HEK293 (cell line): ENCODE measurements around the gene DBI.

ENCODE experiments used
- CTCF ChIA-PET: fragments of 350-600 bp; formaldehyde crosslinking; extraction: SDS; loops from one replicate; lab custom pipeline; 2021; ENCODE audit warnings: antibody characterized with exemption; lab: Yijun Ruan, JAX
- POLR2A ChIA-PET: fragments of 300-600 bp; formaldehyde crosslinking; extraction: SDS; loops from one replicate; lab custom pipeline; 2020; ENCODE audit warnings: antibody characterized with exemption, inconsistent platforms; lab: Yijun Ruan, JAX
- H3K27ac ChIP-seq: fragments of 200-500 bp; sonication (Bioruptor generic); 2 replicates; pipeline ENCODE4 v1.5.1; 2014; ENCODE audit warnings: low read depth, low read length, control low read depth, inconsistent platforms; ENCODE audit errors: extremely low read depth
- H3K36me3 ChIP-seq, 2 experiments: fragments of 200-500 bp in 1 of 2; sonication (Bioruptor generic) in 1 of 2; 1 replicate in 1 of 2; 2 replicates in 1 of 2; pipeline ENCODE4 v1.5.1; 2014 to 2017; ENCODE audit warnings: inconsistent platforms in 2 of 2, low read length in 2 of 2; ENCODE audit not compliant: control insufficient read depth in 2 of 2, insufficient read depth in 1 of 2
- H3K4me1 ChIP-seq: fragments of 200-500 bp; sonication (Bioruptor generic); 2 replicates; pipeline ENCODE4 v1.5.1; 2014; ENCODE audit warnings: mild to moderate bottlenecking, low read length, inconsistent platforms; ENCODE audit not compliant: control insufficient read depth, insufficient read depth
- H3K4me3 ChIP-seq: 2 replicates; pipeline ENCODE4 v1.5.1; 2011; ENCODE audit warnings: low read depth, mild to moderate bottlenecking, control low read depth, low read length, moderate library complexity
- H3K9me3 ChIP-seq: fragments of 200-500 bp; sonication (Bioruptor generic); 2 replicates; pipeline ENCODE4 v1.5.1; 2014; ENCODE audit warnings: low read depth, low read length, inconsistent platforms; ENCODE audit not compliant: control insufficient read depth, insufficient read depth
- ATF2 ChIP-seq: fragments of 450-650 bp; formaldehyde crosslinking; IDR thresholded peaks from 2 replicates; pipeline ENCODE4 v1.5.1; 2016; ENCODE audit warnings: missing biosample characterization, missing genetic modification characterization, low read depth
- FEZF1 ChIP-seq: fragments of 450-650 bp; formaldehyde crosslinking; IDR thresholded peaks from 2 replicates; pipeline ENCODE4 v1.5.1; 2016; ENCODE audit warnings: missing biosample characterization, missing genetic modification characterization
- GLI2 ChIP-seq: fragments of 450-650 bp; formaldehyde crosslinking; IDR thresholded peaks from 2 replicates; pipeline ENCODE4; 2017; ENCODE audit warnings: missing biosample characterization, missing genetic modification characterization, low read depth, borderline replicate concordance
- GLIS1 ChIP-seq: fragments of 450-650 bp; formaldehyde crosslinking; IDR thresholded peaks from 2 replicates; pipeline ENCODE4 v1.5.1; 2016; ENCODE audit warnings: missing biosample characterization, missing genetic modification characterization
- GLIS2 ChIP-seq: fragments of 450-650 bp; formaldehyde crosslinking; IDR thresholded peaks from 2 replicates; pipeline ENCODE4 v1.5.1; 2016; ENCODE audit warnings: missing biosample characterization, missing genetic modification characterization
- KLF17 ChIP-seq: fragments of 450-650 bp; formaldehyde crosslinking; IDR thresholded peaks from 2 replicates; pipeline ENCODE4 v1.5.1; 2016; ENCODE audit warnings: missing biosample characterization, missing genetic modification characterization
- MEIS1 ChIP-seq: sonication (generic); formaldehyde crosslinking; IDR thresholded peaks from 2 replicates; pipeline ENCODE4 v1.8.1; 2022; ENCODE audit warnings: missing genetic modification reagents, mild to moderate bottlenecking, borderline replicate concordance
- OVOL3 ChIP-seq: fragments of 450-650 bp; formaldehyde crosslinking; IDR thresholded peaks from 2 replicates; pipeline ENCODE4 v1.5.1; 2016; ENCODE audit warnings: missing biosample characterization, missing genetic modification characterization
- PBX3 ChIP-seq: sonication (generic); formaldehyde crosslinking; IDR thresholded peaks from 2 replicates; pipeline ENCODE4 v1.8.1; 2022; ENCODE audit warnings: mild to moderate bottlenecking, moderate library complexity, missing genetic modification reagents
- WT1 ChIP-seq: fragments of 450-650 bp; formaldehyde crosslinking; IDR thresholded peaks from 2 replicates; pipeline ENCODE4 v1.5.1; 2016; ENCODE audit warnings: missing biosample characterization, missing genetic modification characterization
- ZBTB17 ChIP-seq: fragments of 450-650 bp; formaldehyde crosslinking; IDR thresholded peaks from 2 replicates; pipeline ENCODE4 v1.5.1; 2016; ENCODE audit warnings: missing biosample characterization, missing genetic modification characterization
- ZBTB48 ChIP-seq: fragments of 450-650 bp; formaldehyde crosslinking; IDR thresholded peaks from 2 replicates; pipeline ENCODE4 v1.5.1; 2016; ENCODE audit warnings: missing biosample characterization, missing genetic modification characterization
- ZBTB49 ChIP-seq: fragments of 450-650 bp; formaldehyde crosslinking; IDR thresholded peaks from 2 replicates; pipeline ENCODE4 v1.5.1; 2016; ENCODE audit warnings: missing biosample characterization, missing genetic modification characterization, low read depth
- ZBTB8A ChIP-seq: fragments of 450-650 bp; formaldehyde crosslinking; IDR thresholded peaks from 2 replicates; pipeline ENCODE4 v1.5.1; 2016; ENCODE audit warnings: missing biosample characterization, missing genetic modification characterization
- ZIC2 ChIP-seq: fragments of 450-650 bp; formaldehyde crosslinking; IDR thresholded peaks from 2 replicates; pipeline ENCODE4 v1.5.1; 2016; ENCODE audit warnings: missing biosample characterization, missing genetic modification characterization
- ZNF114 ChIP-seq: fragments of 450-650 bp; formaldehyde crosslinking; IDR thresholded peaks from 2 replicates; pipeline ENCODE4 v1.5.0; 2017; ENCODE audit warnings: missing biosample characterization, missing genetic modification characterization
- ZNF148 ChIP-seq: fragments of 450-650 bp; formaldehyde crosslinking; IDR thresholded peaks from 2 replicates; pipeline ENCODE4 v1.5.0; 2017; ENCODE audit warnings: missing biosample characterization, missing genetic modification characterization, borderline replicate concordance
- ZNF16 ChIP-seq: fragments of 450-650 bp; formaldehyde crosslinking; IDR thresholded peaks from 2 replicates; pipeline ENCODE4 v1.5.1; 2016; ENCODE audit warnings: low read depth, missing biosample characterization, missing genetic modification characterization
- ZNF324 ChIP-seq: fragments of 450-650 bp; formaldehyde crosslinking; IDR thresholded peaks from 2 replicates; pipeline ENCODE4 v1.5.1; 2016; ENCODE audit warnings: missing biosample characterization, missing genetic modification characterization
- ZNF37A ChIP-seq: fragments of 450-650 bp; IDR thresholded peaks from 2 replicates; pipeline ENCODE4 v1.5.1; 2018; ENCODE audit warnings: missing biosample characterization, missing genetic modification characterization
- ZNF510 ChIP-seq: fragments of 450-650 bp; formaldehyde crosslinking; IDR thresholded peaks from 2 replicates; pipeline ENCODE4 v1.5.1; 2018; ENCODE audit warnings: mild to moderate bottlenecking, missing genetic modification characterization, missing biosample characterization; ENCODE audit not compliant: insufficient replicate concordance
- ZNF560 ChIP-seq: fragments of 450-650 bp; formaldehyde crosslinking; IDR thresholded peaks from 2 replicates; pipeline ENCODE4 v1.5.1; 2017; ENCODE audit warnings: missing biosample characterization, missing genetic modification characterization, borderline replicate concordance
- ZNF624 ChIP-seq: fragments of 450-650 bp; formaldehyde crosslinking; IDR thresholded peaks from 2 replicates; pipeline ENCODE4 v1.5.1; 2017; ENCODE audit warnings: missing biosample characterization, missing genetic modification characterization
- ZNF791 ChIP-seq: fragments of 450-650 bp; formaldehyde crosslinking; IDR thresholded peaks from 2 replicates; pipeline ENCODE4 v1.5.1; 2016; ENCODE audit warnings: missing biosample characterization, missing genetic modification characterization

DBI gene

GRCh38 chr2:119376810-119377209 lies 10.0 kb downstream of the DBI start (continued):
- TF ChIP-seq ZNF16 (tag by site-specific recombination) = no peak
- no peak for TF ChIP-seq GLI2

- Histone ChIP-seq H3K4me1 (no peaks in the 10 kb centered on the region), H3K9me3 (no peaks in the 10 kb centered on the region), H3K36me3 (peaks cover 0 to 12% of the 10 kb centered on the region in 2 experiments; a peak in 1 of 3 replicates), H3K4me3 (no peak overlapping the region), H3K27ac (no peak overlapping the region)
- ChIA-PET CTCF (interaction anchor here (1.0 kb wide), 1 partner anchor 936 kb away, joined by 6 read pairs; no protein-coding TSS in a partner anchor), POLR2A (interaction anchor here (1.3 kb wide), 1 partner anchor 11 kb away, joined by 6 read pairs; the partner anchor contains the start of genes C2orf76 and DBI)
- TF ChIP-seq ZNF37A (tag by site-specific recombination) = no peak
- TF ChIP-seq ZNF510 = no peak
- no peak for TF ChIP-seq PBX3 (CRISPR knock-in tag)
- TF ChIP-seq ZNF791 (tag by site-specific recombination) = no peak
- TF ChIP-seq ZBTB17 (tag by site-specific recombination) = no peak
- TF ChIP-seq ZIC2 (tag by site-specific recombination) = no peak
- no peak for TF ChIP-seq WT1 (tag by site-specific recombination)
- TF ChIP-seq ZBTB48 (tag by site-specific recombination) = no peak
- TF ChIP-seq MEIS1 (CRISPR knock-in tag) = no peak
- TF ChIP-seq ZBTB8A (tag by site-specific recombination) = no peak
- no peak for TF ChIP-seq OVOL3
- no peak for TF ChIP-seq ZNF560
- TF ChIP-seq ZNF148 (tag by site-specific recombination) = no peak
Observed at GRCh38 chr2:119377294-119377992, 10.7 kb downstream of the DBI start.

- Histone ChIP-seq H3K27ac (no peak overlapping the region), H3K4me1 (no peaks in the 10 kb centered on the region), H3K4me3 (no peak overlapping the region), H3K9me3 (no peaks in the 10 kb centered on the region), H3K36me3 (peaks cover 0 to 7% of the 10 kb centered on the region in 2 experiments; a peak in 1 of 3 replicates)
- CTCF ChIA-PET = interaction anchor here (0.6 to 1.0 kb wide), 2 partner anchors 105 to 935 kb away, joined by 5 to 6 read pairs; no protein-coding TSS in a partner anchor
- POLR2A ChIA-PET = interaction anchor here (1.3 kb wide), 1 partner anchor 11 kb away, joined by 6 read pairs; the partner anchor contains the start of genes C2orf76 and DBI
- TF ChIP-seq ZBTB49 (tag by site-specific recombination) = no peak
- no peak for TF ChIP-seq ZNF114 (tag by site-specific recombination)
- no peak for TF ChIP-seq GLIS1
- no peak for TF ChIP-seq ZNF510
- TF ChIP-seq GLIS2 (tag by site-specific recombination) = no peak
- TF ChIP-seq ZNF624 = no peak
- TF ChIP-seq ZNF324 (tag by site-specific recombination) = no peak
- no peak for TF ChIP-seq FEZF1
- no peak for TF ChIP-seq ATF2 (tag by site-specific recombination)
- TF ChIP-seq KLF17 = no peak
Observed at GRCh38 chr2:119377993-119378345, 11.2 kb downstream of the DBI start.
